H1 (cell line): ENCODE results near the gene ADD3. TPM values are rescaled to one million over a fixed set of nuclear protein-coding genes. Genes with fewer than 3 reads are reported as not detected.

Source experiments
- POU5F1 ChIP-seq: IDR thresholded peaks from 2 replicates; pipeline ENCODE4 v1.6.1; 2011; ENCODE audit warnings: low read depth, mild to moderate bottlenecking, low read length, moderate library complexity
- polyA plus RNA-seq, 7 experiments: library from polyadenylated mRNA; depleted of rRNA in 3 of 7; stranded (reverse) in 5 of 7; unstranded in 2 of 7; fragments of >200 nt in 5 of 7; fragments of 200-250 nt in 2 of 7; gene quantifications; 1 replicate in 5 of 7; 2 replicates in 1 of 7; 4 replicates in 1 of 7; pipeline versions ENCODE4 v1.2.1 to v1.2.3, GENCODE V29; 2011 to 2013; ENCODE audit warnings: missing spikeins in 2 of 7, mixed read lengths in 2 of 7
- total RNA-seq: library from RNA; stranded (reverse); fragmentation: NEBNext Ultra II Directional; extraction: Animal tissue kit (Norgen Biotek cat#: 25700); gene quantifications from 2 replicates; pipeline ENCODE4 v1.2.1, GENCODE V29; 2021

Gene ADD3
- total and polyA plus RNA-seq, 2 of the 8 experiments (the other 6 are each of a cell fraction or from before 2014, with no cell fraction given), result 44.7 to 85.6 TPM

GRCh38 chr10:110041479-110041829 is 33.7 kb downstream of the ADD3 start (continued):
- no peak for TF ChIP-seq POU5F1
